ENCODE results near the gene SETBP1.

SETBP1 gene

DNA sequence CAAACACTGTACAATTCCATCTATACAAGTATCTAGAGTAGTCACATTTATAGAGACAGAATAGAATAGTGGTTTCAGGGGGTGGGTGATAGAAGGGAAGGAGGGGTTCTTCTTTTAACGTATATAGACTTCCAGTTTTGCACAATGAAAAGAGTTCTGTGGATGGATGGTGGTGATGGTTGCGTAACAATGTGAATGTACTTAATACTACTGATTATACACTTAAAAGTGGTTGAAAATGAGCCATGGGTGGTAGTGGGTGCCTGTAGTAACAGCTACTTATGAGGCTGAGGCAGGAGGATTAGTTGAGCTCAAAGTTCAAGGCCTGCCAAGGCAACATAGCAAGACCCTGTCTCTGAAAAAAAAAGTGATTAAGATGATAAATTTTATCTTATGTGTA lies 85.8 kb downstream of the SETBP1 start:
- no peak overlapping the region for H3K9ac ChIP-seq
- H3K36me3 ChIP-seq: no peaks in the 10 kb centered on the region; a peak in 4 of 22 replicates
- peak in 5 of 11 experiments; percentile 25 to 70 (median 53); a peak in 5 of 22 replicates for TF ChIP-seq Cebpa-rat (IDR thresholded peaks at IDR 0.05)
- no peak overlapping the region for H3K27ac ChIP-seq
- H3K4me1 ChIP-seq: peaks cover 6 to 22% (median 15%) of the 10 kb centered on the region in 10 experiments; a peak in 17 of 20 replicates
- H3K9me3 ChIP-seq (replicated peaks in 1 of 11): peaks cover 0 to 22% (median 0%) of the 10 kb centered on the region in 11 experiments; a peak in 6 of 22 replicates
- H3K4me3 ChIP-seq: no peak overlapping the region
- H3K4me2 ChIP-seq: peak overlapping the region in 8 of 11 experiments; percentile 14 to 55 (median 33); a peak in 12 of 22 replicates
- H4K20me1 ChIP-seq: peaks cover 0 to 5% (median 0%) of the 10 kb centered on the region in 11 experiments; a peak in 1 of 22 replicates
- peaks cover 0 to 24% (median 0%) of the 10 kb centered on the region in 11 experiments; a peak in 3 of 22 replicates for H3K27me3 ChIP-seq

DNA sequence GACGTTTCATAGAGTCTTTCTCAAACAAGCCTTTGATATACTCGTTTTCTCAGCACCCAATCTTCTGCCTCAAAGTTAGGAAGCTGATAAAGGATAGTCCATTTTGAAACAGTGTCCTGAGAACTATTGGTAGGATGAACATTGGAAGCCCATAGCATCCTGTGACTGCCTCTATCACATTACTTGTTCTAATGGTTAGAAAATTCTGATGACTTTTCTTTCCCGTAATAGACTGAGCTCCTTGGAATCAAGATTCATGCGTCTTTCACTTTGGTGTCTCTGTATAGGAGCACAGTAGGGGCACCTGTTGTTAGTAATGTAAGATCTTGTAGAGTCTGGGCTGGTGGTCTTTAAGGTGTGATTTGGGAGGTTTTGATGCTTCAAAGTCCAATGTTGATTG lies 87.1 kb downstream of the SETBP1 start:
- Histone ChIP-seq H3K27ac (no peak overlapping the region), H3K36me3 (no peaks in the 10 kb centered on the region; a peak in 3 of 22 replicates)

DNA sequence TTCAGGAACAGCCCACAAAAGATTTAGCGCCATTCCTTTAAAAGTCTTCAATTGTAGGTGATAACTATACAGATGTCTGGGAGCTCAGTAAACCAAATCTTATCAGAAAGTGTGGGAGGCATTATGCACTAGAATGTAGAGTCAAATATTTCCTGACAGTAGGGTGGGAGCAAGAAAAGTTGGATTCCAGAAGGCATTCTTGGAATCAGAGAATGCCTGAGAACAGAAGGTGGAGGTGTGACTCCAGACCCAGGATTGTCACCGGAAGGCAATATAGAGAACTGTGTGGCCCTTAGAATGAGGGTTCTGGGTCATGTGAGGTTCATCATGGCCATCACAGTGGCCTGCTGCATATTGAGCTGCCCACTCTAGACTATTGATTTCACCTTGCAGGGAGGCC lies 90.0 kb downstream of the SETBP1 start:
- Histone ChIP-seq H3K4me2 (no peak overlapping the region), H3K4me1 (peaks cover 4 to 26% (median 18%) of the 10 kb centered on the region in 10 experiments; a peak in 15 of 20 replicates), H3K27me3 (peaks cover 0 to 5% (median 0%) of the 10 kb centered on the region in 11 experiments; a peak in 1 of 22 replicates), H3K27ac (no peak overlapping the region), H3K9ac (no peak overlapping the region), H4K20me1 (peaks cover 0 to 7% (median 0%) of the 10 kb centered on the region in 11 experiments; a peak in 1 of 22 replicates), H3K36me3 (no peaks in the 10 kb centered on the region; a peak in 2 of 22 replicates), H3K9me3 (replicated peaks in 1 of 11) (no peaks in the 10 kb centered on the region), H3K4me3 (no peak overlapping the region)
- TF ChIP-seq Cebpa-rat (IDR thresholded peaks at IDR 0.05): no peak

More for the DNA sequence above, 87.1 kb downstream of the SETBP1 start:
- H3K4me2 ChIP-seq: no peak overlapping the region
- H3K4me3 ChIP-seq: no peak overlapping the region
- peaks cover 0 to 17% (median 0%) of the 10 kb centered on the region in 11 experiments; a peak in 3 of 22 replicates for H3K27me3 ChIP-seq
- no peak overlapping the region for H3K9ac ChIP-seq
- H3K9me3 ChIP-seq (replicated peaks in 1 of 11): peaks cover 0 to 15% (median 0%) of the 10 kb centered on the region in 11 experiments; a peak in 6 of 22 replicates
- peaks cover 0 to 7% (median 0%) of the 10 kb centered on the region in 11 experiments; a peak in 1 of 22 replicates for H4K20me1 ChIP-seq
- H3K4me1 ChIP-seq: peaks cover 4 to 29% (median 18%) of the 10 kb centered on the region in 10 experiments; a peak in 15 of 20 replicates
- TF ChIP-seq Cebpa-rat (IDR thresholded peaks at IDR 0.05): no peak

DNA sequence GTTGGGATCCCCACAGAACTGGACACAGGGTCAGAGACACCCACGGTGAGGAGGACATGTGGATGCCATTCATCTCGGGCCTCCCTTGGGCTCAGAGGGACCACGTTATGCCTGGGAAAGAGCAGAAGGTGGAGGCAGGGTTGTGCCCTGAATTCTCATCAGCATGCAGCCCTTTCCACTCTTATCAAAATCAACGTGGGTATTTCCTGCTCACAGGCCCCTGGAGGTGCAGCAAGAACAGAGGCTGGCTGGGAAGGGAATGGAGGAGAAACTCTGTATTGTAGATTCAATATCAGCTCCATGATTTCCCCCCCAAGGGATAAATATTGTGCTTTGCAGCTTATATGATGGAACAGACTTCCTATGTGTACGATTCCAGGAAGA lies 90.9 kb downstream of the SETBP1 start:
- peaks cover 0 to 10% (median 0%) of the 10 kb centered on the region in 11 experiments; a peak in 1 of 22 replicates for H3K27me3 ChIP-seq
- no peak overlapping the region for H3K27ac ChIP-seq
- TF ChIP-seq Cebpa-rat (IDR thresholded peaks at IDR 0.05): no peak
- peaks cover 0 to 7% (median 0%) of the 10 kb centered on the region in 11 experiments; a peak in 1 of 22 replicates for H4K20me1 ChIP-seq
- H3K4me3 ChIP-seq: no peak overlapping the region
- H3K4me2 ChIP-seq: peak overlapping the region in 5 of 11 experiments; percentile 9 to 45 (median 26); a peak in 7 of 22 replicates
- no peak overlapping the region for H3K9ac ChIP-seq
- no peaks in the 10 kb centered on the region; a peak in 2 of 22 replicates for H3K36me3 ChIP-seq
- H3K9me3 ChIP-seq (replicated peaks in 1 of 11): no peaks in the 10 kb centered on the region
- peaks cover under 1 to 17% (median 11%) of the 10 kb centered on the region in 10 experiments; a peak in 14 of 20 replicates for H3K4me1 ChIP-seq

DNA sequence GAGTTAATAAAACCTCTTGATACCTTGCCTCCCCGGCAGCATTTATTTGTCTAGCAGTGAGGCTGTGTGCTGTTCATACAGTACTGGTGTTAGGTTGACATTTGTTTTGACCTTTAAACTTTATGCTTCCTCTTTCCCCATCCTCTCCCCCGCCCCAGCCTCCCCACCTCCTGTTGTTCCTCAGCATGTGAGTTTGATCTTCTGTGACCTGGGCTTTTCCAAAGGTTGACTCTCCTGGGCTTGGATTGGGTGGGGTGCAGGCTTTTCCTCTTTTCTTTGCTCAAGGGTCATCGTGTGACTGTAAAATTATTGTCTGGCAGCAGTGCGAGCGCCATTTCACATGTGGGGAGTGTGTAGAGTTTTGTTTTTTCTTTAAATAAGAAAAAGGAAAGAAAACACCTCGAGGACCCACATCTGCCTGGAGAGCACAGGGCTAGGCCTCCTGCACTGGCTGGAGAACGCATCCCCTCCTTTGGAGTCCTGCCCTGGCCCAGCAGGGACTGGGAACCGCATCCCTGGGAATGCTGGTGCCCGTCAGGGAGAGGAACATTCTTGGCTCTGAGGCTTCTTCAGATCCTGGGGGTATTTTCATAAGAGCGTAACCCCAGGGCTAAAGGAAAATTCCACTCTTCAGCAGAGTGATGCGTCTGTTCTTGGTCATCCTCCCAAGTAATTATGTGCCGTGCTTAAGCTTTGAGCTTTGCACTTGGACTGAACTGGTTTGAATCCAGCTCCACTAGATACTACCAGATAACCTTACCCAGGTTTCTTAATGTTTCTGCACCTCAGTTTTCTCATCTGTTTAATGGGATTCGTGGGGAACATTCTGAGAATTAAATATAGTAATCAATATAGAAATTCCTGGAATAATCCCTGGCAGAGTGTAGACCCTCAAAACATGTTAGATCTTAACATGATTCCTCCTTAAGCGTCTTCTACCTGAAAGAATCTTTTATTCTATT lies 91.5 kb downstream of the SETBP1 start:
- no peak for TF ChIP-seq Cebpa-rat (IDR thresholded peaks at IDR 0.05)
- Histone ChIP-seq H3K9ac (no peak overlapping the region), H3K4me1 (peaks cover 0 to 11% (median 9%) of the 10 kb centered on the region in 10 experiments; a peak in 11 of 20 replicates), H3K27ac (no peak overlapping the region), H3K27me3 (peaks cover 0 to 10% (median 0%) of the 10 kb centered on the region in 11 experiments; a peak in 1 of 22 replicates), H3K36me3 (no peaks in the 10 kb centered on the region; a peak in 2 of 22 replicates), H4K20me1 (peaks cover 0 to 7% (median 0%) of the 10 kb centered on the region in 11 experiments; a peak in 1 of 22 replicates), H3K4me2 (peak overlapping the region in 5 of 11 experiments; percentile 9 to 45 (median 26); a peak in 7 of 22 replicates), H3K9me3 (replicated peaks in 1 of 11) (no peaks in the 10 kb centered on the region), H3K4me3 (no peak overlapping the region)

DNA sequence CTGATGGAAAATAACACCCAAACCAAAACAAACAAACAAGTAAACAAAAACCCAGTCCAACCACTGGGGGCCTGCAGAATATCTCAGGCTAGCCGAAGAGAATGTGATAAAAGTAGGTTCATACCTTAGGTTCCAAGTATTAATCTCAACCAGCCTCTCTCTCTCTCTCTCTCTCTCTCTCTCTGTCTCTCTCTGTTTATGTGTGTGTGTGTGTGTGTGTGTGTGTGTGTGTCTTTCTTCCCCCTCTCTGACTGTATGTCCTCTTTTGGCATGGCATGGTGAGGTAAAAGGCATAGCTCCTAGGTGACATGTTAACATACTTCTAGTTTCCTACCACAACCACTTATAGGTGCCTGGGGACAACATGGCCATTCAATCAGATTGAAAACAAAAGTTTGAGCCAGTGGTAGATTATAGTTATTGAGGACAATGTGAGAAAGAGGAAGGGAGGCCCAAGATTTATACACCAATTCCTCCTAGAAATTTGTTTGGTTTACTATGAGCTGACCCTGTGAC lies 93.0 kb downstream of the SETBP1 start:
- H3K4me3 ChIP-seq: no peak overlapping the region
- no peak for TF ChIP-seq Cebpa-rat (IDR thresholded peaks at IDR 0.05)
- H3K4me1 ChIP-seq: peaks cover 0 to 11% (median 9%) of the 10 kb centered on the region in 10 experiments; a peak in 11 of 20 replicates
- no peaks in the 10 kb centered on the region for H3K9me3 ChIP-seq (replicated peaks in 1 of 11)
- no peaks in the 10 kb centered on the region; a peak in 1 of 22 replicates for H3K36me3 ChIP-seq
- H4K20me1 ChIP-seq: peaks cover 0 to 7% (median 0%) of the 10 kb centered on the region in 11 experiments; a peak in 1 of 22 replicates
- no peak overlapping the region for H3K4me2 ChIP-seq
- no peak overlapping the region for H3K27ac ChIP-seq
- H3K9ac ChIP-seq: no peak overlapping the region
- peaks cover 0 to 16% (median 0%) of the 10 kb centered on the region in 11 experiments; a peak in 2 of 22 replicates for H3K27me3 ChIP-seq

DNA sequence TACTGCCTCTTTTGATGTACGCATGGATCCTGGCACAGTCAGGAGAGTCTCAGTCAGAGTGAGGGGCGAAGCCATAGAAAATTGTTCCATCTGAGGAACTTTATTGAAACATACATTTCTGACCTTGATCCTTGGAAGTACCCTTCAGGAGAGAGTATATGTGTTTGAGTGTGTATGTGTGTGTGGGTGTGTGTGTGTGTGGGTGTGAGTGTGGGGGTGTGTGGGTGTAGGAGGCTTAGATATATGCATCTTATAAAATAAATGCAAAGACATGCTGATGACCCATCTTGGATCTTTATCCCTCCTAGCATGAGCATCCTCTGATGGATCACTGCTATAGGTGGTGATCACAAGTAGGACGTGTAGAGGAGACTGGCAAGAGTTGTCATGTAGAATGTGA lies 93.5 kb downstream of the SETBP1 start:
- Histone ChIP-seq H4K20me1 (peaks cover 0 to 8% (median 0%) of the 10 kb centered on the region in 11 experiments; a peak in 2 of 22 replicates), H3K4me2 (no peak overlapping the region), H3K27ac (no peak overlapping the region), H3K36me3 (no peaks in the 10 kb centered on the region; a peak in 1 of 22 replicates), H3K4me1 (peaks cover 0 to 11% (median 9%) of the 10 kb centered on the region in 10 experiments; a peak in 11 of 20 replicates), H3K4me3 (no peak overlapping the region), H3K27me3 (peaks cover 0 to 11% (median 0%) of the 10 kb centered on the region in 11 experiments; a peak in 2 of 22 replicates), H3K9ac (no peak overlapping the region), H3K9me3 (replicated peaks in 1 of 11) (no peaks in the 10 kb centered on the region)
- no peak for TF ChIP-seq Cebpa-rat (IDR thresholded peaks at IDR 0.05)

DNA sequence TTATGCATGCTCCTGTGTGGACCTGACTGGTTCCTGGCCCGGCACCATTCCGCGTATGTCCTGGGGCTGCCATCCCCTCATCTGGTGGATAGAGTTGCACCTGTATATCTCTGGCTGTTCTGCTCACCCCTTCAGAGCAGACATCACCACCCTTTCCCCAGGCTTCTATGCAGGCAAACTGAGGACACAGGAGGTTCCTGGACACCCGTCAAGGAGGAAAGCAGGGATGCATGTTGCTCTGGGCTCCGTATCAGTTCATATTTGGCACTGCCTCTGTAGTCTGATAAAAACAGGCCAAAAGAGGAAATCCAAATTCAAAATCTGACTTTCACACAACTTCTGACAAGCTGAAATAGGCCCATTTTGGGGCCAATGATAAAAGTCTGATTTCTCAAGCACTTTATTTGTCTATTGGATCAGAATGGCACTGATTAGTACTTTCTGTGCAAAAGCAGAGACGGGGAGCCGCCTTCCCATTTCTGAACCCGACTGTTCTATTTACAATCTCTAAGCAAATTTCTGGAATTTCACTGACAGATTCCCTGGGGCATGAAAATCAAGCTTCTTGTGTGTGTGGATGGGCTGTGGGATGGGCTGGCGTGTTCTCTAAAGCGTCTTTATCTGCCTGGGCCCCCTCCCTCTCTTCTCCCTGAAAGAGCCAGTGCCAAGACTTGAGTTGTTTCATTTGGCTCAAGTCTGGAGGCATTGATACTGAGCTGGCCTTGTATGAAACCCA lies 96.9 kb downstream of the SETBP1 start:
- Histone ChIP-seq H3K4me1 (no peaks in the 10 kb centered on the region), H3K4me2 (no peak overlapping the region), H4K20me1 (peaks cover 0 to 8% (median 0%) of the 10 kb centered on the region in 11 experiments; a peak in 2 of 22 replicates), H3K36me3 (no peaks in the 10 kb centered on the region), H3K4me3 (no peak overlapping the region), H3K27ac (no peak overlapping the region), H3K9ac (no peak overlapping the region), H3K27me3 (peaks cover 0 to 11% (median 0%) of the 10 kb centered on the region in 11 experiments; a peak in 2 of 22 replicates), H3K9me3 (replicated peaks in 1 of 11) (no peaks in the 10 kb centered on the region)
- no peak for TF ChIP-seq Cebpa-rat (IDR thresholded peaks at IDR 0.05)
